ENCODE data around the gene FGD4.

FGD4 gene

GRCh38 chr12:32612658-32613614 lies 213.6 kb downstream of the FGD4 start:
- no peak for FAIRE-seq

- FAIRE-seq: no peak
These were observed 216.1 kb downstream of the FGD4 start for GRCh38 chr12:32615441-32615840.

- no peak for FAIRE-seq
These were observed 218.2 kb downstream of the FGD4 start for GRCh38 chr12:32617534-32617933.

GRCh38 chr12:32618115-32618514 lies 218.8 kb downstream of the FGD4 start:
- no peak for FAIRE-seq

GRCh38 chr12:32627976-32628375 lies 228.6 kb downstream of the FGD4 start:
- no peak for FAIRE-seq

- FAIRE-seq: peak; percentile 83
These were observed 242.0 kb downstream of the FGD4 start for GRCh38 chr12:32641287-32641901.

GRCh38 chr12:32644431-32644830 lies 245.1 kb downstream of the FGD4 start:
- FAIRE-seq: no peak

GRCh38 chr12:32647275-32647674 lies 247.9 kb downstream of the FGD4 start:
- no peak for FAIRE-seq

- no peak for FAIRE-seq
These were observed 251.2 kb downstream of the FGD4 start for GRCh38 chr12:32650508-32650907.

GRCh38 chr12:32651151-32651955 lies 252.0 kb downstream of the FGD4 start:
- FAIRE-seq: no peak

- no peak for FAIRE-seq
These were observed 252.5 kb downstream of the FGD4 start for GRCh38 chr12:32651956-32652210.

GRCh38 chr12:32659908-32660440 lies 260.6 kb downstream of the FGD4 start:
- FAIRE-seq: no peak

- no peak for FAIRE-seq
These were observed 262.3 kb downstream of the FGD4 start for GRCh38 chr12:32661706-32662105.

GRCh38 chr12:32662665-32663064 lies 263.3 kb downstream of the FGD4 start:
- FAIRE-seq: no peak

GRCh38 chr12:32666018-32666417 lies 266.7 kb downstream of the FGD4 start:
- FAIRE-seq: no peak

- FAIRE-seq: no peak
These were observed 270.2 kb downstream of the FGD4 start for GRCh38 chr12:32669584-32669983.

GRCh38 chr12:32671930-32672780 lies 272.8 kb downstream of the FGD4 start:
- peak; percentile 99 for FAIRE-seq

GRCh38 chr12:32679091-32679919 lies 279.9 kb downstream of the FGD4 start, which contains the start of gene DNM1L:
Gene DNM1L, plus strand, starts transcription at chr12:32679301. Its CDS starts 63 bp downstream, at chr12:32679364.
- no peak for FAIRE-seq

- no peak for FAIRE-seq
These were observed 280.5 kb downstream of the FGD4 start for GRCh38 chr12:32679920-32680237.

GRCh38 chr12:32680787-32681186 lies 281.4 kb downstream of the FGD4 start:
- FAIRE-seq: no peak

- FAIRE-seq: no peak
These were observed 281.9 kb downstream of the FGD4 start for GRCh38 chr12:32681272-32681671.

GRCh38 chr12:32686340-32686739 lies 287.0 kb downstream of the FGD4 start:
- no peak for FAIRE-seq

Data from islet of Langerhans (tissue), 1 donor.